GM12878 (cell line): ENCODE measurements around the gene NANOS1. TPM values are rescaled to one million over a fixed set of nuclear protein-coding genes. Genes with fewer than 3 reads are reported as not detected.

ENCODE experiments used
- ATAC-seq: fragments of 200-7000 bp; cut with Tn5 transposase; 3 replicates; pipeline ENCODE4 v1.9.1; 2020; ENCODE audit warnings: mild to moderate bottlenecking, moderate library complexity
- BruUV-seq: library from RNA; stranded (reverse); fragments of 400-500 nt; replicated peaks from 2 replicates; lab custom pipeline; 2021; lab: Mats Ljungman, UMichigan
- CTCF ChIA-PET: fragments of 300-600 bp; sonication (Branson Sonifier 250); formaldehyde crosslinking; extraction: SDS; loops from one replicate; lab custom pipeline; 2021; ENCODE audit warnings: inconsistent platforms; lab: Yijun Ruan, JAX
- POLR2A ChIA-PET: fragments of 350-600 bp; formaldehyde crosslinking; extraction: SDS; loops from one replicate; lab custom pipeline; 2021; ENCODE audit warnings: inconsistent platforms; lab: Charles Lee
- RAD21 ChIA-PET: fragments of 300-600 bp; sonication (Branson Sonifier 250); formaldehyde crosslinking; loops from one replicate; lab custom pipeline; 2023; ENCODE audit warnings: antibody characterized with exemption; ENCODE audit not compliant: unreplicated experiment; lab: Charles Lee
- SMC1A ChIA-PET: fragments of 300-600 bp; sonication (Branson Sonifier 250); formaldehyde crosslinking; loops from one replicate; lab custom pipeline; 2023; ENCODE audit not compliant: unreplicated experiment, uncharacterized antibody; lab: Charles Lee
- DNase-seq: peaks from one replicate; pipeline ENCODE4 v3.0.0-alpha.2; 2011; ENCODE audit warnings: low read depth, low spot score
- FAIRE-seq: peaks from 3 replicates; lab custom pipeline; 2011; peaks lifted over from hg19 to GRCh38; lab: Jason Lieb, UNC
- H2AFZ ChIP-seq: 2 replicates; pipeline ENCODE4 v1.6.0; 2011; ENCODE audit warnings: low read depth, low read length, control low read depth; ENCODE audit not compliant: control insufficient read depth
- H3K27ac ChIP-seq: 2 replicates; pipeline ENCODE4 v1.5.1; 2011; ENCODE audit warnings: control low read depth; ENCODE audit not compliant: control insufficient read depth, insufficient read depth
- H3K27me3 ChIP-seq, 2 experiments: replicated peaks in 1 of 2; 2 replicates each; pipeline versions ENCODE4 v1.6.0 to v1.6.1; 2011; ENCODE audit warnings: low read length in 1 of 2; ENCODE audit not compliant: control insufficient read depth in 2 of 2, insufficient read depth in 2 of 2
- H3K36me3 ChIP-seq, 2 experiments: 2 replicates each; pipeline ENCODE4 v1.5.1; 2011; ENCODE audit warnings: low read length in 1 of 2; ENCODE audit not compliant: control insufficient read depth in 2 of 2, insufficient read depth in 2 of 2
- H3K4me1 ChIP-seq: 2 replicates; pipeline ENCODE4 v1.6.1; 2011; ENCODE audit warnings: mild to moderate bottlenecking, low read length, moderate library complexity, mixed read lengths; ENCODE audit not compliant: control insufficient read depth, insufficient read depth
- H3K4me2 ChIP-seq: 2 replicates; pipeline ENCODE4 v1.6.0; 2011; ENCODE audit warnings: control low read depth; ENCODE audit not compliant: control insufficient read depth, insufficient read depth
- H3K4me3 ChIP-seq: fragments of 200-600 bp; sonication (generic); 2 replicates; pipeline ENCODE4 v1.5.1; 2016
- H3K79me2 ChIP-seq: 2 replicates; pipeline ENCODE4 v1.6.0; 2011; ENCODE audit warnings: low read length; ENCODE audit not compliant: control insufficient read depth, insufficient read depth
- H3K9ac ChIP-seq: 2 replicates; pipeline ENCODE4 v1.8.0; 2011; ENCODE audit warnings: low read length, control low read depth, mixed read lengths; ENCODE audit not compliant: control insufficient read depth, insufficient read depth
- H3K9me3 ChIP-seq: replicated peaks from 3 replicates; pipeline ENCODE4 v1.5.1; 2011; ENCODE audit warnings: mild to moderate bottlenecking, low read length; ENCODE audit not compliant: control insufficient read depth, insufficient read depth
- H4K20me1 ChIP-seq: 2 replicates; pipeline ENCODE4 v1.6.0; 2011; ENCODE audit not compliant: control insufficient read depth, insufficient read depth
- CEBPB ChIP-seq, 2 experiments: fragments of 150-350 bp in 1 of 2; IDR thresholded peaks; 2 replicates each; pipeline ENCODE4 v1.6.1; 2012 to 2014; ENCODE audit warnings: low read depth in 2 of 2, low read length in 2 of 2, borderline replicate concordance in 1 of 2, inconsistent platforms in 1 of 2
- E2F4 ChIP-seq: IDR thresholded peaks from 2 replicates; pipeline ENCODE4 v1.6.1; 2012; ENCODE audit warnings: low read depth, low read length, improper control_type of control experiment
- E4F1 ChIP-seq: fragments of 450-650 bp; IDR thresholded peaks from 2 replicates; pipeline ENCODE4 v1.6.1; 2018; ENCODE audit warnings: borderline replicate concordance, mild to moderate bottlenecking; ENCODE audit not compliant: partially characterized antibody
- NBN ChIP-seq: fragments of 450-650 bp; IDR thresholded peaks from 2 replicates; pipeline ENCODE4 v1.6.1; 2016
- POLR2AphosphoS2 ChIP-seq: IDR thresholded peaks from 2 replicates; pipeline ENCODE4 v1.6.1; 2011; ENCODE audit warnings: low read depth, mild to moderate bottlenecking, low read length, improper control_type of control experiment, moderate library complexity
- RB1 ChIP-seq: fragments of 450-650 bp; formaldehyde crosslinking; IDR thresholded peaks from 2 replicates; pipeline ENCODE4 v1.6.1; 2017; ENCODE audit warnings: mild to moderate bottlenecking, borderline replicate concordance
- RFX5 ChIP-seq: IDR thresholded peaks from 2 replicates; pipeline ENCODE4 v1.6.1; 2011; ENCODE audit warnings: low read depth, low read length, improper control_type of control experiment
- SUZ12 ChIP-seq: fragments of 200-600 bp; sonication (generic); IDR thresholded peaks from one replicate; pipeline ENCODE4 v1.6.1; 2018; ENCODE audit warnings: antibody characterized with exemption, mild to moderate bottlenecking; ENCODE audit not compliant: unreplicated experiment
- ZNF274 ChIP-seq: IDR thresholded peaks from one replicate; pipeline ENCODE4 v1.8.0; 2011; ENCODE audit not compliant: insufficient read length, insufficient read depth
- ZNF622 ChIP-seq: fragments of 450-650 bp; IDR thresholded peaks from 2 replicates; pipeline ENCODE4 v1.6.1; 2017; ENCODE audit warnings: mild to moderate bottlenecking, inconsistent platforms
- ZNF687 ChIP-seq: fragments of 450-650 bp; IDR thresholded peaks from 2 replicates; pipeline ENCODE4 v1.6.1; 2017; ENCODE audit warnings: mild to moderate bottlenecking, moderate library complexity
- WGBS: methylation state at CpG from one replicate; pipeline ENCODE4 v1.1.6; 2016; ENCODE audit warnings: low lambda C conversion rate; ENCODE audit not compliant: insufficient replicate concordance, insufficient coverage; ENCODE audit errors: missing lambda C conversion rate; 5-methylcytosine and 5-hydroxymethylcytosine counted together
- in situ Hi-C: fragments of 300-500 bp; cut with MboI; formaldehyde crosslinking; loops from 9 replicates; pipeline ENCODE4 v1.14.3; 2018; ENCODE audit warnings: mixed read lengths
- intact Hi-C: fragments of 100-400 bp; cut with micrococcal nuclease; formaldehyde crosslinking; loops from one replicate; pipeline ENCODE4 v1.14.2; 2022; ENCODE audit not compliant: unreplicated experiment
- polyA plus RNA-seq, 11 experiments: library from polyadenylated mRNA; depleted of rRNA in 4 of 11; unstranded in 6 of 11; stranded (reverse) in 5 of 11; fragments of >200 nt; fragmentation: Nextera tagmentation in 4 of 11; fragmentation: Illumina TruSeq in 1 of 11; extraction: Ambion mirVana in 4 of 11; extraction: Trizol in 1 of 11; gene quantifications; 1 replicate in 1 of 11; 2 replicates in 10 of 11; pipeline versions ENCODE4 v1.2.1 to v1.2.3, GENCODE V29; 2011 to 2016; ENCODE audit warnings: inconsistent platforms in 2 of 11, missing spikeins in 2 of 11, low read depth in 1 of 11
- total RNA-seq, 4 experiments: library from RNA; depleted of rRNA in 3 of 4; stranded (reverse); fragments of >200 nt in 3 of 4; fragmentation: Illumina TruSeq in 1 of 4; extraction: Trizol in 1 of 4; gene quantifications; 2 replicates each; pipeline versions ENCODE4 v1.2.1 to v1.2.3, GENCODE V29; 2013 to 2021

Gene NANOS1
- total and polyA plus RNA-seq, 10 of the 15 experiments (the other 5 are each of a cell fraction or from before 2014, with no cell fraction given) = 0.03 to 0.55 (median 0.28) TPM; not detected in 2

GRCh38 chr10:119070395-119071165 is 41.1 kb downstream of the NANOS1 start (continued):
- TF ChIP-seq ZNF687 (no peak), SUZ12 (no peak), ZNF274 (no peak), ZNF622 (no peak)

- Histone ChIP-seq H3K27me3 (no peaks in the 10 kb centered on the region), H3K9me3 (no peaks in the 10 kb centered on the region), H3K79me2 (peaks cover 80% of the 10 kb centered on the region), H3K4me2 (0 out of 2 replicates have a peak overlapping the region, but pooled peaks have one; percentile 41), H3K4me3 (no peak overlapping the region), H3K9ac (no peak overlapping the region), H4K20me1 (peaks cover 3% of the 10 kb centered on the region), H3K27ac (no peak overlapping the region), H2AFZ (no peak overlapping the region), H3K4me1 (peaks cover 3% of the 10 kb centered on the region; the same call in 1 of the 2 replicates), H3K36me3 (peaks cover 0 to 33% of the 10 kb centered on the region in 2 experiments)
- ChIA-PET POLR2A (no interaction called here), SMC1A (interaction anchor here (0.6 to 1.2 kb wide), 2 partner anchors 42 to 102 kb away, joined by 3 read pairs; no protein-coding TSS in a partner anchor), CTCF (interaction anchor here (1.0 kb wide), 1 partner anchor 126 kb away, joined by 3 read pairs; no protein-coding TSS in a partner anchor), RAD21 (no interaction called here)
- in situ Hi-C loops (no loop called here), intact Hi-C loops (loop anchor here (5.0 to 10.0 kb wide), 3 partner anchors 41 to 521 kb away; partner anchors contain the start of gene TIAL1)
- no TSS peak for BruUV-seq
- no peak for DNase-seq
- no peak for FAIRE-seq
- 100% methylated on average over 6 of the region's 6 CpGs for WGBS
- ATAC-seq = no peak
- no peak for TF ChIP-seq CEBPB (IDR thresholded peaks at IDR 0.05; ENCODE audit: borderline replicate concordance in 1 of 2, low read depth in 2 of 2, low read length in 2 of 2)
- TF ChIP-seq POLR2AphosphoS2 = no peak
- no peak for TF ChIP-seq RB1
- TF ChIP-seq E2F4 = no peak
- no peak for TF ChIP-seq E4F1
- TF ChIP-seq NBN = no peak
- no peak for TF ChIP-seq RFX5
Measured at GRCh38 chr10:119073584-119073983, 44.1 kb downstream of the NANOS1 start.
